Mesodermal cell (in vitro differentiated cells): ENCODE results near the gene JMJD1C.

ENCODE experiments used
- H3K27ac ChIP-seq: 2 replicates; pipeline ENCODE4 v1.7.0; 2013; ENCODE audit warnings: mild to moderate bottlenecking, low read depth, low read length, moderate library complexity; ENCODE audit not compliant: severe bottlenecking
- H3K36me3 ChIP-seq: 2 replicates; pipeline ENCODE4 v1.7.1; 2013; ENCODE audit warnings: mild to moderate bottlenecking, low read length, moderate library complexity; ENCODE audit not compliant: control insufficient read depth, insufficient read depth
- H3K4me1 ChIP-seq: one replicate; pipeline ENCODE4 v1.7.1; 2013; ENCODE audit warnings: mild to moderate bottlenecking, low read length; ENCODE audit not compliant: insufficient read depth, control insufficient read depth, poor library complexity, severe bottlenecking
- H3K4me3 ChIP-seq: 2 replicates; pipeline ENCODE4 v1.7.0; 2013; ENCODE audit warnings: low read length, control low read depth, mild to moderate bottlenecking; ENCODE audit not compliant: insufficient read depth, poor library complexity, severe bottlenecking; ENCODE audit errors: extremely low read depth
- H3K9me3 ChIP-seq: 2 replicates; pipeline ENCODE4 v1.7.1; 2013; ENCODE audit warnings: mild to moderate bottlenecking, low read length, moderate library complexity; ENCODE audit not compliant: control insufficient read depth
- WGBS, 2 experiments: methylation state at CpG; one replicate each; pipeline ENCODE4 v1.1.5; 2013; ENCODE audit warnings: missing lambda C conversion rate in 2 of 2; ENCODE audit not compliant: insufficient coverage in 2 of 2; 5-methylcytosine and 5-hydroxymethylcytosine counted together

The JMJD1C gene

DNA sequence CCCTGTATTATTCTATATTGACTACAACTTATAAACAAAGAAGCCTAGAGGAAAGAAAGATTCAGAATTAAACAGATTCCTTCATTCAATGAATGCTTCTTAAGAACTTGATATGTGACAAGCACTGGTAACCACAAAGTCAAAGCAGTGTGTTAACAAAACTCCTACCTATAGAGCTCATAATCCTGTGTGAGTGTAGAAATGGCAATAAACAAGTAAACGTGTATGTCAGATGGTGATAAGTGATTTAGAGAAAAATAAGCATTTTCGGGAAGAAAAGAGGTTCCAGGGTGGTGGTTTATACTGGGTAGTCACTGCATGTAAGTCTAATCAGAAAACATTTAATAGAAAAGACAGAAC is 141.3 kb downstream of the JMJD1C start:
- Histone ChIP-seq H3K27ac (no peak overlapping the region), H3K4me1 (no peaks in the 10 kb centered on the region), H3K4me3 (no peak overlapping the region), H3K36me3 (peaks cover 11% of the 10 kb centered on the region), H3K9me3 (no peaks in the 10 kb centered on the region)
- 60 to 90% methylated on average over 1 to 2 of the region's 2 CpGs for WGBS, 2 experiments

DNA sequence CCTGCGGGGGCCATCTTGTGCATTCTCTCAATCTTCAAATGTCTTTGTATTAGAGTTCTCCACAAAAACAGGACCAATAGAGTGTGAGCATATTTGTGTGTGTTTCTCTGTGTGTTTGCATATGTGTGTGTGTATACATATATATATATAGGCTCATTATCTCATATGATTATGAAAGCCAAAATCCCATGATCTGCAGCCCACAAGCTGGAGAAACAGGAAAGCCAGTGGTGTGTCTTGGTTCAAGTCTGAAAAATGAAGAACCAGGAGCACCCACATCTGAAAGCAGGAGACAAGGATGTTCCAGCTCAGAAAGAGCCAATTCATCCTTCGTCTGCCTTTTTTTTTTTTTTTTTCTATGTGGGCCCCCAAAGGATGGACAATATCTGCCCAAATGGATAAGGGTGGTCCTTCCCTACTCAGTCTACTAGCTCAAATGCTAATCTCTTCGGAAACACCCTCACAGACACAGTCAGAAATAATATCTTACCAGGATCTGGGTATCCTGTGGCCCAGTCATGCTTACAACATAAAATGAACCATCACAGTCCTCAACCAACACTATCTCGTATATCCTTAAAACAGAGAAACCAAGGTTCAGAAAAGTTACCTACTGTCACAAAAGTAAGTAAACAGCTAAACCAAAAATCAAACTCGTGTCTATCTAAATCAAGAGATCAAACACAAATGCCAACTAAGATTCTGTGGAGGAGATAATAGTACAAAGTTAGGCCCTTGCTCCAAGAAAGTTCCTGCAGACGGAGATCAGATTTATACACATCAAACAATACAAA is 141.9 kb downstream of the JMJD1C start:
- Histone ChIP-seq H3K36me3 (peaks cover 11% of the 10 kb centered on the region), H3K4me3 (no peak overlapping the region), H3K4me1 (no peaks in the 10 kb centered on the region), H3K27ac (no peak overlapping the region), H3K9me3 (no peaks in the 10 kb centered on the region)
- 93 to 100% methylated on average over 1 to 3 of the region's 6 CpGs for WGBS, 2 experiments

- Histone ChIP-seq H3K4me1 (no peaks in the 10 kb centered on the region), H3K4me3 (no peak overlapping the region), H3K27ac (peak overlapping the region; percentile 49), H3K9me3 (no peaks in the 10 kb centered on the region), H3K36me3 (peaks cover 19% of the 10 kb centered on the region)
- WGBS, 2 experiments: 17 to 63% methylated on average over 1 of the region's 1 CpG
These were observed 145.1 kb downstream of the JMJD1C start for GRCh38 chr10:63320683-63321082.

DNA sequence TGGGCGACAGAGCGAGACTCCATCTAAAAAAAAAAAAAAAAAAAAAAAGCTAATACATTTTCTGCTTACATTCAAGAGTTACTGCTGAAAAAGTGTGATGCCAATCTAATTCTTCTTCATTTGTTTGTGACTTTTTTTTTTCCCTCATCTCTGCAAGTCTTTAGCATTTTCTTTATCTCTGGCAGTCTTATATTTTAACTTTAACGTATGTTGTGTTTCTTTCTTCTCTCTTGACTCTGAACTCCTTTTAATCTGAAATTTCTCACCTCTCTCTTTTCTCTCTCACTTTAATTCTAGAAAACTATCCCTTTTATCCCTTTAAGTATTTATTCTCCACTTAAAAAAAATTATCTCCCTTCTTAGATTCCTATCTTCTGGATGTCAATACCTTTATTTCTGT is 146.5 kb downstream of the JMJD1C start:
- Histone ChIP-seq H3K4me3 (no peak overlapping the region), H3K4me1 (no peaks in the 10 kb centered on the region), H3K9me3 (no peaks in the 10 kb centered on the region), H3K36me3 (peaks cover 19% of the 10 kb centered on the region), H3K27ac (no peak overlapping the region)
- 100% methylated on average over 1 of the region's 3 CpGs for WGBS, 2 experiments

GRCh38 chr10:63318491-63318890 is 147.3 kb downstream of the JMJD1C start:
- no peaks in the 10 kb centered on the region for H3K4me1 ChIP-seq
- no peak overlapping the region for H3K4me3 ChIP-seq
- H3K9me3 ChIP-seq: no peaks in the 10 kb centered on the region
- H3K36me3 ChIP-seq: peaks cover 19% of the 10 kb centered on the region
- no CpG with 5 or more reads among the region's 3 CpGs for WGBS, 2 experiments
- H3K27ac ChIP-seq: no peak overlapping the region

DNA sequence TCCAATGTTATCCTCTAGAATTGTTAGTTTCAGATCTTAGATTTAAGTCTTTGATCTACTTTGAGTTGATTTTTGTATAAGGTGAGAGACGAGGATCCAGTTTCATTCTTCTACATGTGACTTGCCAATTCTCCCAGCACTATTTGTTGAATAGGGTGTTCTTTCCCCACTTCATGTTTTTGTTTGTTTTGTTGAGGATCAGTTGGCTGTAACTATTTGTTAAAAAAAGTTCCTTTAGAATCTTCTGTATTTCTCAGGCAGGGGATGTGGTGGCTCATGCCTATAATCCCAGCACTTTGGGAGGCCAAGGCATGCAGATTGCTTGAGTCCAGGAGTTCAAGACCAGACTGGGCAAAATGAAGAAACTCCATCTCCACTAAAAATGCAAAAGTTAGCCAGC is 151.8 kb downstream of the JMJD1C start:
- H3K4me1 ChIP-seq: no peaks in the 10 kb centered on the region
- no peak overlapping the region for H3K4me3 ChIP-seq
- no peaks in the 10 kb centered on the region for H3K9me3 ChIP-seq
- peaks cover 8% of the 10 kb centered on the region for H3K36me3 ChIP-seq
- 100% methylated on average over 1 of the region's 1 CpG; no CpG with 5 or more reads in 1 of the 2 experiments for WGBS, 2 experiments
- H3K27ac ChIP-seq: no peak overlapping the region

DNA sequence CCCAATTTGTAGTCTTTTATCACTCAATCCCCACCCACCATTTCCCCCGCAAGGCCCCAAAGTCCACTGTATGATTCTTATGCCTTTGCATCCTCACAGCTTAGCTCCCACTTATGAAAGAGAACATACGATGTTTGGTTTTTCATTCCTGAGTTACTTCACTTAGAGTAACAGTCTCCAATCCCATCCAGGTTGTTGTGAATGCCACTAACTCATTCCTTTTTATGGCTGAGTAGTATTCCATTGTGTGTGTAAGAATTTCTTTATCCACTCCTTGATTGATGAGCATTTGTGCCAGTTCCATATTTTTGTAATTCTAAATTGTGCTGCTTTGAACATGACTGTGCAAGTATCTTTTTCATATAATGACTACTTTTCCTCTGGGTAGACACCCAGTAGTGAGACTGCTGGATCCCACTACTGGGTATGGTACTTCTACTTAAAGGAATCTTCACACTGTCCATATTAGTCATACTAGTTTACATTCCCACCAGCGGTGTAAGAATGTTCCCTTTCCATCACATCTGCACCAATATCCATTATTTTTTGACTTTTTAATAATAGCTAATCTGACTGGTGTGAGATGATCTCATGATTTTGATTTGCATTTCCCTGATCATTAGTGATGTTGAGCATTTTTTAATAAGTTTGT is 152.6 kb downstream of the JMJD1C start:
- no peaks in the 10 kb centered on the region for H3K9me3 ChIP-seq
- 82 to 88% methylated on average over 2 of the region's 3 CpGs for WGBS, 2 experiments
- no peak overlapping the region for H3K4me3 ChIP-seq
- H3K27ac ChIP-seq: no peak overlapping the region
- H3K4me1 ChIP-seq: no peaks in the 10 kb centered on the region
- H3K36me3 ChIP-seq: peaks cover 8% of the 10 kb centered on the region

- H3K9me3 ChIP-seq: no peaks in the 10 kb centered on the region
- no peak overlapping the region for H3K4me3 ChIP-seq
- no peak overlapping the region for H3K27ac ChIP-seq
- H3K36me3 ChIP-seq: no peaks in the 10 kb centered on the region
- no peaks in the 10 kb centered on the region for H3K4me1 ChIP-seq
These were observed 157.1 kb downstream of the JMJD1C start for GRCh38 chr10:63308628-63309027.

DNA sequence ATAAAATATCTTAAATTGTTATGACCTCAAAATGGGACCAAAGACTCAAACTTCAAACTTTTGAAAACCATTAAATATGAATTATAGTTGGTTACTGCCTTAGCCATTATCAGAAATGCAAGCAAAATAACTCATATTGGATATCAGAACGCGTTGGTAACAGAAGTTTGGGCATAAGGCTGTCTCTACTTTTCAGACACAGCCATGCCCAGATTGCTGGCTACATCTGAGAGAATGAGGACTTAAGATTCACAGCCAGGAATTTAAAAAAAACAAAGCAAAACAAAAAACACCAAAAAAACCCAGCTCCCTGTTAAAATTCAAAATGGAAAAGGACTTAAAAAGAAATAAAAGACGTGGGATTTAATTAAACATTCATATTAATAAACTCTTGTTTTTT is 161.6 kb downstream of the JMJD1C start:
- WGBS, 2 experiments: 79% methylated on average over 2 of the region's 3 CpGs; no CpG with 5 or more reads in 1 of the 2 experiments
- no peak overlapping the region for H3K4me3 ChIP-seq
- H3K36me3 ChIP-seq: no peaks in the 10 kb centered on the region
- no peaks in the 10 kb centered on the region for H3K9me3 ChIP-seq
- H3K4me1 ChIP-seq: no peaks in the 10 kb centered on the region
- no peak overlapping the region for H3K27ac ChIP-seq

DNA sequence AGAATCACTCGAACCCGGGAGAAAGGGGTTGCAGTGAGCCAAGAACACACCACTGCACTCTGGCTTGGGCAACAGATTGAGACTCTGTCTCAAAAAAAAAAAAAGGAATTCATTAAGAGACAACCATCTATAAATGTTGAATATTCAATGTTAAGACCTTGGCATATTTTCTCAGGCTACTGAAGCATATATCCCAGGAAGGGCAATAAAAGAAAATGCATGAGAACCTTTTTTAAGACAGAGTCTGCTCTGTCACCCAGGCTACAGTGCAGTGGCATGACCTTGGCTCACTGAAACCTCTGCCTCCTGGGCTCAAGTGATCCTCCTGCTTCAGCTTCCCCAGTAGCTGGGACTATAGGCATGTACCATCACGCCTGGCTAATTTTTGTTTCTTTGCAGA is 165.0 kb downstream of the JMJD1C start:
- no peaks in the 10 kb centered on the region for H3K9me3 ChIP-seq
- no peaks in the 10 kb centered on the region for H3K4me1 ChIP-seq
- H3K36me3 ChIP-seq: no peaks in the 10 kb centered on the region
- H3K27ac ChIP-seq: no peak overlapping the region
- whole genome bisulfite sequencing, 2 experiments: 94 to 100% methylated on average over 1 to 2 of the region's 3 CpGs
- H3K4me3 ChIP-seq: no peak overlapping the region

DNA sequence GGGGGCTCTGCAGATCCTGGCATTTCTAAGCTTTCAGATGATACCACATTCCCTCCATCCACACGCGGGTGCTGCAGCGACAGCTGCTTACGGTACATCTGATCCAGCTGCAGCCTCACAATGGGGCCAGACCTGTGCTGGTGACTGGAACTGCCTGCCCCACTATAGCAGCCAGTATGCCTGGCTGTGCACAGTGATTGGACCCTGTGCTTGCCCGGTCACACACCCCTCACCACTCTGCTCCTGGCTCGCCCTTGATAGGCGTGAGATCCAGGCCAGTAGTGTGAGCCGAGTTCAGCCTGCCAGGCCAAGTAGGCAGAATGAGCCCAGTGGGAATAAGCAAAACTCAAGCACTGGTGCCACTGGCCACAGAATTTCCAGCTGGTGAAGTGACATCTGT is 167.8 kb downstream of the JMJD1C start:
- Histone ChIP-seq H3K9me3 (no peaks in the 10 kb centered on the region), H3K4me1 (no peaks in the 10 kb centered on the region), H3K27ac (no peak overlapping the region), H3K4me3 (no peak overlapping the region), H3K36me3 (no peaks in the 10 kb centered on the region)
- WGBS, 2 experiments: 91 to 97% methylated on average over 8 of the region's 8 CpGs
